Fibroblast of lung (primary cell): Measurements from ENCODE around the gene STAT4. TPM values are rescaled to one million over a fixed set of nuclear protein-coding genes. Genes with fewer than 3 reads are reported as not detected.

Experiments used
- DNase-seq, 2 donors: peaks; one replicate each; pipeline versions ENCODE4 v3.0.0 to v3.0.0-alpha.2; 2010; ENCODE audit warnings: low read depth in 2 of 2
- H2AFZ ChIP-seq: 2 replicates; pipeline ENCODE4 v1.5.1; 2012; ENCODE audit warnings: low read length, control low read depth, inconsistent platforms
- H3K27ac ChIP-seq: 2 replicates; pipeline ENCODE4 v1.5.1; 2011; ENCODE audit warnings: low read length, control low read depth; ENCODE audit not compliant: insufficient read depth
- H3K27me3 ChIP-seq: 2 replicates; pipeline ENCODE4 v1.5.1; 2011; ENCODE audit warnings: mild to moderate bottlenecking, low read length; ENCODE audit not compliant: control insufficient read depth, insufficient read depth
- H3K36me3 ChIP-seq: 2 replicates; pipeline ENCODE4 v1.5.1; 2011; ENCODE audit warnings: low read length; ENCODE audit not compliant: control insufficient read depth, insufficient read depth
- H3K4me1 ChIP-seq: 2 replicates; pipeline ENCODE4 v1.5.1; 2011; ENCODE audit warnings: low read length; ENCODE audit not compliant: control insufficient read depth, insufficient read depth; ENCODE audit errors: extremely low read depth
- H3K4me2 ChIP-seq: 2 replicates; pipeline ENCODE4 v1.5.1; 2011; ENCODE audit warnings: low read length, control low read depth; ENCODE audit not compliant: insufficient read depth; ENCODE audit errors: extremely low read depth
- H3K4me3 ChIP-seq, 4 experiments: fragments of 200-600 bp in 1 of 4; sonication (generic) in 1 of 4; replicated peaks in 1 of 4; 2 replicates each; pipeline ENCODE4 v1.5.1; 2011 to 2016; ENCODE audit warnings: low read length in 4 of 4, low read depth in 3 of 4, mild to moderate bottlenecking in 3 of 4, control low read depth in 2 of 4, inconsistent platforms in 1 of 4, mixed read lengths in 1 of 4; ENCODE audit not compliant: insufficient read depth in 1 of 4; ENCODE audit errors: control extremely low read depth in 1 of 4
- H3K79me2 ChIP-seq: 2 replicates; pipeline ENCODE4 v1.5.1; 2012; ENCODE audit warnings: mild to moderate bottlenecking, low read length, inconsistent platforms; ENCODE audit not compliant: control insufficient read depth, insufficient read depth
- H3K9ac ChIP-seq: 2 replicates; pipeline ENCODE4 v1.5.1; 2011; ENCODE audit warnings: mild to moderate bottlenecking, low read length, control low read depth; ENCODE audit not compliant: insufficient read depth
- H3K9me3 ChIP-seq: 2 replicates; pipeline ENCODE4 v1.5.1; 2012; ENCODE audit warnings: low read depth, low read length; ENCODE audit not compliant: control insufficient read depth, insufficient read depth
- H4K20me1 ChIP-seq: 2 replicates; pipeline ENCODE4 v1.5.1; 2011; ENCODE audit warnings: low read length; ENCODE audit not compliant: control insufficient read depth, insufficient read depth; ENCODE audit errors: extremely low read depth
- EZH2 ChIP-seq: IDR thresholded peaks from 2 replicates; pipeline ENCODE4 v1.5.1; 2012; ENCODE audit warnings: low read length, control low read depth, mild to moderate bottlenecking; ENCODE audit errors: missing control alignments
- polyA plus RNA-seq, 2 donors: library from polyadenylated mRNA; depleted of rRNA in 1 of 2; stranded (reverse) in 1 of 2; unstranded in 1 of 2; fragments of >200 nt; gene quantifications; 2 replicates each; pipeline ENCODE4 v1.2.1, GENCODE V29; 2011 to 2012; ENCODE audit warnings: missing spikeins in 1 of 2
- total RNA-seq: library from RNA; depleted of rRNA; stranded (reverse); fragments of >200 nt; gene quantifications from 2 replicates; pipeline ENCODE4 v1.2.1, GENCODE V29; 2014
- TF ChIP-seq, protein P1 (sequence below), 2 donors: IDR thresholded peaks in 1 of 2; conservative IDR thresholded peaks in 1 of 2; 1 replicate in 1 of 2; 2 replicates in 1 of 2; pipeline ENCODE4 v1.5.1; 2011 to 2012; ENCODE audit warnings: low read length in 2 of 2, control low read depth in 1 of 2, inconsistent platforms in 1 of 2, low read depth in 1 of 2, mild to moderate bottlenecking in 1 of 2

Gene STAT4
- total and polyA plus RNA-seq, 2 donors (not counting 1 experiment from before 2014, with no cell fraction given), result 0.66 to 1.2 TPM

GRCh38 chr2:191012346-191012745 is 138.4 kb downstream of the STAT4 start:
- Histone ChIP-seq H3K79me2 (peaks cover 33% of the 10 kb centered on the region), H3K4me1 (peaks cover 7% of the 10 kb centered on the region), H3K4me3 (peak overlapping the region in 3 of 4 experiments; percentile 80 to 97 (median 95)), H3K9me3 (no peaks in the 10 kb centered on the region), H2AFZ (no peak overlapping the region), H3K9ac (no peak overlapping the region), H3K27ac (peak overlapping the region; percentile 94), H3K36me3 (peaks cover 3% of the 10 kb centered on the region), H3K27me3 (no peaks in the 10 kb centered on the region), H3K4me2 (peak overlapping the region; percentile 93), H4K20me1 (no peaks in the 10 kb centered on the region)
- no peak for DNase-seq
- TF ChIP-seq EZH2, result no peak

- TF ChIP-seq, protein P1, sequence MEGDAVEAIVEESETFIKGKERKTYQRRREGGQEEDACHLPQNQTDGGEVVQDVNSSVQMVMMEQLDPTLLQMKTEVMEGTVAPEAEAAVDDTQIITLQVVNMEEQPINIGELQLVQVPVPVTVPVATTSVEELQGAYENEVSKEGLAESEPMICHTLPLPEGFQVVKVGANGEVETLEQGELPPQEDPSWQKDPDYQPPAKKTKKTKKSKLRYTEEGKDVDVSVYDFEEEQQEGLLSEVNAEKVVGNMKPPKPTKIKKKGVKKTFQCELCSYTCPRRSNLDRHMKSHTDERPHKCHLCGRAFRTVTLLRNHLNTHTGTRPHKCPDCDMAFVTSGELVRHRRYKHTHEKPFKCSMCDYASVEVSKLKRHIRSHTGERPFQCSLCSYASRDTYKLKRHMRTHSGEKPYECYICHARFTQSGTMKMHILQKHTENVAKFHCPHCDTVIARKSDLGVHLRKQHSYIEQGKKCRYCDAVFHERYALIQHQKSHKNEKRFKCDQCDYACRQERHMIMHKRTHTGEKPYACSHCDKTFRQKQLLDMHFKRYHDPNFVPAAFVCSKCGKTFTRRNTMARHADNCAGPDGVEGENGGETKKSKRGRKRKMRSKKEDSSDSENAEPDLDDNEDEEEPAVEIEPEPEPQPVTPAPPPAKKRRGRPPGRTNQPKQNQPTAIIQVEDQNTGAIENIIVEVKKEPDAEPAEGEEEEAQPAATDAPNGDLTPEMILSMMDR (conservative IDR thresholded peaks at IDR 0.05 in 1 of 2, IDR thresholded peaks at IDR 0.05 in 1 of 2; ENCODE audit: low read depth in 1 of 2, low read length in 2 of 2), result no peak
- no peak for TF ChIP-seq EZH2
- Histone ChIP-seq H3K36me3 (peaks cover 13% of the 10 kb centered on the region), H3K4me2 (no peak overlapping the region), H3K4me1 (peaks cover 7% of the 10 kb centered on the region), H3K4me3 (peak overlapping the region in 1 of 4 experiments; percentile 27), H3K9me3 (no peaks in the 10 kb centered on the region), H2AFZ (no peak overlapping the region), H3K9ac (no peak overlapping the region), H3K27me3 (no peaks in the 10 kb centered on the region), H4K20me1 (no peaks in the 10 kb centered on the region), H3K27ac (no peak overlapping the region), H3K79me2 (peaks cover 33% of the 10 kb centered on the region)
- DNase-seq, result no peak
Observed at GRCh38 chr2:191010887-191011885, 139.6 kb downstream of the STAT4 start.

- no peak overlapping the region for H3K4me2 ChIP-seq
- TF ChIP-seq, protein P1 (conservative IDR thresholded peaks at IDR 0.05 in 1 of 2, IDR thresholded peaks at IDR 0.05 in 1 of 2; ENCODE audit: low read depth in 1 of 2, low read length in 2 of 2), result no peak
- TF ChIP-seq EZH2, result no peak
- no peaks in the 10 kb centered on the region for H3K27me3 ChIP-seq
- no peak overlapping the region for H3K27ac ChIP-seq
- peak; percentile 34 to 65 for DNase-seq
- no peaks in the 10 kb centered on the region for H4K20me1 ChIP-seq
- H3K9me3 ChIP-seq, result no peaks in the 10 kb centered on the region
- H3K9ac ChIP-seq, result no peak overlapping the region
- peaks cover 7% of the 10 kb centered on the region for H3K4me1 ChIP-seq
- peaks cover 33% of the 10 kb centered on the region for H3K79me2 ChIP-seq
- peaks cover 23% of the 10 kb centered on the region for H3K36me3 ChIP-seq
- H2AFZ ChIP-seq, result no peak overlapping the region
- H3K4me3 ChIP-seq, result no peak overlapping the region
Observed at GRCh38 chr2:191009541-191010374, 141.0 kb downstream of the STAT4 start.
